Endothelial cell of umbilical vein (primary cell): ENCODE measurements around the gene RNF111.

Experiments used
- EZH2 ChIP-seq: IDR thresholded peaks from 2 replicates; pipeline ENCODE4 v1.6.1; 2012; ENCODE audit warnings: borderline replicate concordance, low read depth, mild to moderate bottlenecking, moderate library complexity, low read length, inconsistent platforms; ENCODE audit not compliant: severe bottlenecking
- POLR2A ChIP-seq: IDR thresholded peaks from 2 replicates; pipeline ENCODE4 v1.6.1; 2012; ENCODE audit warnings: low read depth, mild to moderate bottlenecking, control low read depth, low read length
- TF ChIP-seq, protein P1 (sequence below), 2 donors: IDR thresholded peaks; 1 replicate in 1 of 2; 2 replicates in 1 of 2; pipeline ENCODE4 v1.5.1; 2011; ENCODE audit warnings: low read length in 2 of 2, mild to moderate bottlenecking in 2 of 2, moderate library complexity in 2 of 2, control low read depth in 1 of 2, inconsistent platforms in 1 of 2, low read depth in 1 of 2; ENCODE audit not compliant: insufficient read depth in 1 of 2; ENCODE audit errors: extremely low read depth in 1 of 2

- TF ChIP-seq, protein P1, sequence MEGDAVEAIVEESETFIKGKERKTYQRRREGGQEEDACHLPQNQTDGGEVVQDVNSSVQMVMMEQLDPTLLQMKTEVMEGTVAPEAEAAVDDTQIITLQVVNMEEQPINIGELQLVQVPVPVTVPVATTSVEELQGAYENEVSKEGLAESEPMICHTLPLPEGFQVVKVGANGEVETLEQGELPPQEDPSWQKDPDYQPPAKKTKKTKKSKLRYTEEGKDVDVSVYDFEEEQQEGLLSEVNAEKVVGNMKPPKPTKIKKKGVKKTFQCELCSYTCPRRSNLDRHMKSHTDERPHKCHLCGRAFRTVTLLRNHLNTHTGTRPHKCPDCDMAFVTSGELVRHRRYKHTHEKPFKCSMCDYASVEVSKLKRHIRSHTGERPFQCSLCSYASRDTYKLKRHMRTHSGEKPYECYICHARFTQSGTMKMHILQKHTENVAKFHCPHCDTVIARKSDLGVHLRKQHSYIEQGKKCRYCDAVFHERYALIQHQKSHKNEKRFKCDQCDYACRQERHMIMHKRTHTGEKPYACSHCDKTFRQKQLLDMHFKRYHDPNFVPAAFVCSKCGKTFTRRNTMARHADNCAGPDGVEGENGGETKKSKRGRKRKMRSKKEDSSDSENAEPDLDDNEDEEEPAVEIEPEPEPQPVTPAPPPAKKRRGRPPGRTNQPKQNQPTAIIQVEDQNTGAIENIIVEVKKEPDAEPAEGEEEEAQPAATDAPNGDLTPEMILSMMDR (IDR thresholded peaks at IDR 0.05; ENCODE audit: extremely low read depth in 1 of 2, insufficient read depth in 1 of 2, low read depth in 1 of 2, low read length in 2 of 2) = no peak
- no peak for TF ChIP-seq EZH2
- no peak for TF ChIP-seq POLR2A
Measured at GRCh38 chr15:59096429-59096828, 109.0 kb downstream of the RNF111 start.
